GM23338 (cell line): ENCODE measurements around the gene SELENOW.

Experiments
- EZH2 ChIP-seq: fragments of 200-600 bp; sonication (generic); IDR thresholded peaks from one replicate; pipeline ENCODE4 v1.8.0; 2017; ENCODE audit warnings: antibody characterized with exemption, mild to moderate bottlenecking, low read depth; ENCODE audit not compliant: unreplicated experiment
- EZH2phosphoT487 ChIP-seq: fragments of 200-600 bp; sonication (generic); IDR thresholded peaks from one replicate; pipeline ENCODE4 v1.8.1; 2018; ENCODE audit warnings: antibody characterized with exemption; ENCODE audit not compliant: unreplicated experiment
- POLR2AphosphoS5 ChIP-seq: IDR thresholded peaks from 2 replicates; pipeline ENCODE4 v1.6.1; 2016; ENCODE audit warnings: antibody characterized with exemption, low read depth
- STAT1 ChIP-seq: IDR thresholded peaks from one replicate; pipeline ENCODE4 v1.6.1; 2016; ENCODE audit warnings: antibody characterized with exemption; ENCODE audit not compliant: unreplicated experiment
- TF ChIP-seq, protein P1 (sequence below), 2 experiments: fragments of 200-600 bp in 1 of 2; sonication (generic) in 1 of 2; conservative IDR thresholded peaks; 2 replicates each; pipeline versions ENCODE4 v1.5.1 to v1.6.1; 2016 to 2017; ENCODE audit warnings: antibody characterized with exemption in 2 of 2, low read depth in 2 of 2, mild to moderate bottlenecking in 2 of 2, moderate library complexity in 1 of 2
- TF ChIP-seq, protein P2 (sequence below): IDR thresholded peaks from one replicate; pipeline ENCODE4 v1.6.1; 2018; ENCODE audit warnings: antibody characterized with exemption; ENCODE audit not compliant: unreplicated experiment

DNA sequence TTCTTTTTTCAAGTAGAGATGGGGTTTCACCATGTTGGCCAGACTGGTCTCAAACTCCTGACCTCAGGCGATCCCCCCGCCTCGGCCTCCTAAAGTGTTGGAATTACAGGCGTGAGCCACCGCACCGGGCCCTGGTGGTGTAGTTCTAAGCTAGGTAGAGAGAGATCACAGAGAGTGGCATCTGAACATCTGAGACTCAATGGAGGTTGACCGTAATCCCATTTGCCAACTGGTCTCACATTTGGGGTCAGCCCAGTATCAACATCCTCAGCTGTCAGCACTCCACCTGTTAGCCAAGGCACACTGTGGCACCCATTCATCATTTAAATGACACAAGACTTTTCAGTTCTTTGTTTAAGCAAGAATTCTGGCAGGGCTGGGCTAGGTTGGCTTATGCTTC lies 8.1 kb downstream of the SELENOW start:
- TF ChIP-seq, protein P1, sequence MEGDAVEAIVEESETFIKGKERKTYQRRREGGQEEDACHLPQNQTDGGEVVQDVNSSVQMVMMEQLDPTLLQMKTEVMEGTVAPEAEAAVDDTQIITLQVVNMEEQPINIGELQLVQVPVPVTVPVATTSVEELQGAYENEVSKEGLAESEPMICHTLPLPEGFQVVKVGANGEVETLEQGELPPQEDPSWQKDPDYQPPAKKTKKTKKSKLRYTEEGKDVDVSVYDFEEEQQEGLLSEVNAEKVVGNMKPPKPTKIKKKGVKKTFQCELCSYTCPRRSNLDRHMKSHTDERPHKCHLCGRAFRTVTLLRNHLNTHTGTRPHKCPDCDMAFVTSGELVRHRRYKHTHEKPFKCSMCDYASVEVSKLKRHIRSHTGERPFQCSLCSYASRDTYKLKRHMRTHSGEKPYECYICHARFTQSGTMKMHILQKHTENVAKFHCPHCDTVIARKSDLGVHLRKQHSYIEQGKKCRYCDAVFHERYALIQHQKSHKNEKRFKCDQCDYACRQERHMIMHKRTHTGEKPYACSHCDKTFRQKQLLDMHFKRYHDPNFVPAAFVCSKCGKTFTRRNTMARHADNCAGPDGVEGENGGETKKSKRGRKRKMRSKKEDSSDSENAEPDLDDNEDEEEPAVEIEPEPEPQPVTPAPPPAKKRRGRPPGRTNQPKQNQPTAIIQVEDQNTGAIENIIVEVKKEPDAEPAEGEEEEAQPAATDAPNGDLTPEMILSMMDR (conservative IDR thresholded peaks at IDR 0.05; ENCODE audit: low read depth in 2 of 2): no peak
- TF ChIP-seq EZH2 (no peak), POLR2AphosphoS5 (no peak), EZH2phosphoT487 (no peak), STAT1 (no peak)
- TF ChIP-seq, protein P2, sequence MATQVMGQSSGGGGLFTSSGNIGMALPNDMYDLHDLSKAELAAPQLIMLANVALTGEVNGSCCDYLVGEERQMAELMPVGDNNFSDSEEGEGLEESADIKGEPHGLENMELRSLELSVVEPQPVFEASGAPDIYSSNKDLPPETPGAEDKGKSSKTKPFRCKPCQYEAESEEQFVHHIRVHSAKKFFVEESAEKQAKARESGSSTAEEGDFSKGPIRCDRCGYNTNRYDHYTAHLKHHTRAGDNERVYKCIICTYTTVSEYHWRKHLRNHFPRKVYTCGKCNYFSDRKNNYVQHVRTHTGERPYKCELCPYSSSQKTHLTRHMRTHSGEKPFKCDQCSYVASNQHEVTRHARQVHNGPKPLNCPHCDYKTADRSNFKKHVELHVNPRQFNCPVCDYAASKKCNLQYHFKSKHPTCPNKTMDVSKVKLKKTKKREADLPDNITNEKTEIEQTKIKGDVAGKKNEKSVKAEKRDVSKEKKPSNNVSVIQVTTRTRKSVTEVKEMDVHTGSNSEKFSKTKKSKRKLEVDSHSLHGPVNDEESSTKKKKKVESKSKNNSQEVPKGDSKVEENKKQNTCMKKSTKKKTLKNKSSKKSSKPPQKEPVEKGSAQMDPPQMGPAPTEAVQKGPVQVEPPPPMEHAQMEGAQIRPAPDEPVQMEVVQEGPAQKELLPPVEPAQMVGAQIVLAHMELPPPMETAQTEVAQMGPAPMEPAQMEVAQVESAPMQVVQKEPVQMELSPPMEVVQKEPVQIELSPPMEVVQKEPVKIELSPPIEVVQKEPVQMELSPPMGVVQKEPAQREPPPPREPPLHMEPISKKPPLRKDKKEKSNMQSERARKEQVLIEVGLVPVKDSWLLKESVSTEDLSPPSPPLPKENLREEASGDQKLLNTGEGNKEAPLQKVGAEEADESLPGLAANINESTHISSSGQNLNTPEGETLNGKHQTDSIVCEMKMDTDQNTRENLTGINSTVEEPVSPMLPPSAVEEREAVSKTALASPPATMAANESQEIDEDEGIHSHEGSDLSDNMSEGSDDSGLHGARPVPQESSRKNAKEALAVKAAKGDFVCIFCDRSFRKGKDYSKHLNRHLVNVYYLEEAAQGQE: no peak
